ENCODE data around the gene NR4A3.

Gene NR4A3

DNA sequence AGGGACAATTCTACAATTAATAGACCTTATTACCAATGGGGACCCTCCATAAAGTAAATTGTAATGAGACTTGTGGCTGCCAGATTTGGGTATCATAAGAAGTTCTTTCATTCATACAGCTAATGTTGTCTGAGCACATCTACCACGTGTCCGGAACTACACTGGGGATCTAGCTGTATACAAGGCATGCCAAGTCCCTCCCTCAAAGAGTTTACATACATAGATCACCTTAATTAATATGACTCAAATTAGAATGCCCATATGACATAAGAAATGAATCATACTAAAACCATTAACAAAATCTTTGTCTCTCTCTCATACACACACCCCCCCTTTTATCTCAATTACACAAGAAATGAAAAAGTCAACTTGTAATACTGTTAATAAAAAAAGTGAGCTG, 18.0 kb upstream of the NR4A3 start:
- in situ Hi-C loops (cut with HindIII; ENCODE audit: low pct_unique_long_range_greater_than_20kb, low sequenced_read_pairs) = no loop called here
- TF ChIP-seq JUND (IDR thresholded peaks at IDR 0.05; ENCODE audit: low read depth) = no peak
- no peak for DNase-seq (ENCODE audit: low read depth in 1 of 2, low spot score in 1 of 2)

GRCh38 chr9:99807276-99807852, 14.3 kb upstream of the NR4A3 start:
- no peak for TF ChIP-seq JUND (IDR thresholded peaks at IDR 0.05; ENCODE audit: low read depth)
- peak in 1 of 2 experiments; percentile 85 for DNase-seq (ENCODE audit: low read depth in 1 of 2, low spot score in 1 of 2)
- in situ Hi-C loops (cut with HindIII; ENCODE audit: low pct_unique_long_range_greater_than_20kb, low sequenced_read_pairs) = no loop called here

GRCh38 chr9:99807956-99808355, 13.7 kb upstream of the NR4A3 start:
- in situ Hi-C loops (cut with HindIII; ENCODE audit: low pct_unique_long_range_greater_than_20kb, low sequenced_read_pairs) = no loop called here
- no peak for TF ChIP-seq JUND (IDR thresholded peaks at IDR 0.05; ENCODE audit: low read depth)
- no peak for DNase-seq (ENCODE audit: low read depth in 1 of 2, low spot score in 1 of 2)

- no peak for DNase-seq (ENCODE audit: low read depth in 1 of 2, low spot score in 1 of 2)
- TF ChIP-seq JUND (IDR thresholded peaks at IDR 0.05; ENCODE audit: low read depth) = no peak
- in situ Hi-C loops (cut with HindIII; ENCODE audit: low pct_unique_long_range_greater_than_20kb, low sequenced_read_pairs) = no loop called here
Observed at GRCh38 chr9:99808454-99808853, 13.2 kb upstream of the NR4A3 start.

DNA sequence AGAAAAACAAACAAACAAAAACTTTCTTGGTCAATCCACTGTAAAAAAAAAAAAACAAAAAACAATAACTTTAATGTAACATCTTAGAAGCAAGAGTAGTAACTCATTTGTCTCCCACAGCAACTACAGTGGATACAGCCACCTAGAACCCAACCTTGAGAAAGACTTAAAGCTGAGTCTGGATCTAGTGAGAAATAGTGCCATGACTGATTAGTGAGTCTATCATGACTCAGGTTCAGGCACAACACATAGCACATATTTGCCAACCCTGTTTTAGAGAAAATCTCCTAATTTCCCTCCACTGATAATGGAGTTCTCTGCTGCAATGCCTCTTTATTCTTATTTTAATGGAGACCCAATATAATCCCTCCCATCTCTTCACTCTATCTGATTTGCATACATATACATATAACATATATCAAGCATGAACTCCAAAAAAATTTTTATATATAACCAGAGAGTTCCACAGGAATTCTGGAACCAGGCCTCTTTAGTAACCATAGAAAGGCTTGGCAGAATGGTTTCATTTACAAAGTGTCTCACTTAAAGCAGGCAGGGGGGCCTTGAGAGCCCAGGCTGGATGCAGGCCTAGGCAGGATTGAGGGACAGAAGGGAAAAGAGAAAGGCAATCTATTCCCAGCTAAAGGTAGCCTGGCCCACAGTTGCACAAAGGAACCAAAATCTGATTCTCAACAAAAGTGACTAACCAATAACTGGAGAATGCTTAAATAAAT, 11.9 kb upstream of the NR4A3 start:
- TF ChIP-seq JUND (IDR thresholded peaks at IDR 0.05; ENCODE audit: low read depth) = no peak
- in situ Hi-C loops (cut with HindIII; ENCODE audit: low pct_unique_long_range_greater_than_20kb, low sequenced_read_pairs) = no loop called here
- DNase-seq (ENCODE audit: low read depth in 1 of 2, low spot score in 1 of 2) = no peak

GRCh38 chr9:99811172-99811571, 10.5 kb upstream of the NR4A3 start:
- TF ChIP-seq JUND (IDR thresholded peaks at IDR 0.05; ENCODE audit: low read depth) = no peak
- in situ Hi-C loops (cut with HindIII; ENCODE audit: low pct_unique_long_range_greater_than_20kb, low sequenced_read_pairs) = no loop called here
- no peak for DNase-seq (ENCODE audit: low read depth in 1 of 2, low spot score in 1 of 2)

DNA sequence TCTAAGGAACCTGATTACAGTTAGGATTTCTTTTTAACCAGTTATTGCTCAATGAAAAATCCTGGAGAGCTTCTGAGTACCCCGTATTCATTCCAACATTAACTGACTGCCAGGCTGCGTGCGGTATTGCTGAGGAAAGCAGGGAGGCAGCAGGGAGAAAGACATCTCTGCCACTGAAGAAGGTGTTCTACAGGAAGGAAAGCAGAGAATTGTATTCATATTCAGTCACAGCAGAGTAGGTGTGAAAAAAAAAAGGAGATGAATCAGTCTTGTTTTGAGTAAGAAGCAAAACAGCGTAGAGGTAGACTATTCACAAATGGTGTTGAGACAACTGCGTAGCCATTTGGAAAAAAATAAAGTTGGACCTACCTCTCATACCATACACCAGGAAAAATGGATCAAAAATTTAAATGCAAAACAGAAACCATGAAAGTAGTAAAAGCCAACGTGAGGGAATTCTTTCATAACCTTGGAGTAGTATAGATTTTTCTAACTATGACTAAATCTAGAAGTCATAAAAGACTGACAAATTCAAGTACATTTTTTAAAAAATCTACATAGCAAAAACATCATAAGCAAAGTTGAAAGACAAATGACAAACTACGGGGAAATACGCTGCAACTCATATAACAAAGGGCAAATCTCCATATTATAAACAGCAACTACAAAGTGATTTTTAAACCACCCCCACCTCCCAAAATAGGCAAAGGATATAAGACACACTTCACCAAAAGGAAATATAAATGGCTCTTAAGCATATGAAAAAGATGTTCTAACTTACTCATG, 9.9 kb upstream of the NR4A3 start:
- DNase-seq (ENCODE audit: low read depth in 1 of 2, low spot score in 1 of 2) = no peak
- no peak for TF ChIP-seq JUND (IDR thresholded peaks at IDR 0.05; ENCODE audit: low read depth)
- in situ Hi-C loops (cut with HindIII; ENCODE audit: low pct_unique_long_range_greater_than_20kb, low sequenced_read_pairs) = no loop called here

GRCh38 chr9:99813739-99814138, 7.9 kb upstream of the NR4A3 start:
- in situ Hi-C loops (cut with HindIII; ENCODE audit: low pct_unique_long_range_greater_than_20kb, low sequenced_read_pairs) = no loop called here
- DNase-seq (ENCODE audit: low read depth in 1 of 2, low spot score in 1 of 2) = no peak
- TF ChIP-seq JUND (IDR thresholded peaks at IDR 0.05; ENCODE audit: low read depth) = no peak

DNA sequence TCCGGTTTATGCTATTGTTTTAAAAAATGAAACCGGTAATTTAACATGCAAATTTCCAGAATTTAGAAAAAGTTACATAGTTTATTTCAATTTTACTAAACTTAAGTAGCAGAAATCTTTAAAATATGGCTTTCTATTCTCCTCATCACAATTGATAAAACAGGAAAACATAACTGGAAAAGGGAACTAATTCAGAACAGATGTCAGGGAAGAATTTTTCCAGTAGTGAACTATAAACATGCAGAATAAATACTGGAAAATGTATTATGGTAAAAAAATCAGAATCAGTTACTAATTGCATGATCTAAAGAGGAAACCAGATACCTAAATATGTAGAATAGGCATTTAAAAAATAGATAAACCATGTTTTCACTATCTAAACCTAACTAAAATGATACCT, 7.3 kb upstream of the NR4A3 start:
- no peak for DNase-seq (ENCODE audit: low read depth in 1 of 2, low spot score in 1 of 2)
- in situ Hi-C loops (cut with HindIII; ENCODE audit: low pct_unique_long_range_greater_than_20kb, low sequenced_read_pairs) = no loop called here
- no peak for TF ChIP-seq JUND (IDR thresholded peaks at IDR 0.05; ENCODE audit: low read depth)

DNA sequence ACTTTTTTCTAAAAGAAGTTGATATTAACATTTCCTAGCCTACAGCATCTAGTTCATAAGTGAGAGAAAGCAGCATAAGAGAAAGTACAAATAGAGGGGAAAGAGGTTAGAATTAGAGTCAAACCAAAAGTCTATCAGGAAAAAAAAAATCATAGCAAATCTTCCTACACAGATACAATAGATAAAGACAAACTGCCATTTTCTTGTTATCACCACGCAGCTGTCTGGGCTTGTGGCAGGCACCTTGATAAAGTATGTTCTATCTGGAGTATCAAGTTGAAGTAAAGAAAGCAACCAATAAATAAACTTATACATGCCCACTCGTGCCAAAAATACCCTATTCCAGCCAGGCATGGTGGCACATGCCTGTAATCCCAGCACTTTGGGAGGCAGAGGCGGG, 5.3 kb upstream of the NR4A3 start:
- in situ Hi-C loops (cut with HindIII; ENCODE audit: low pct_unique_long_range_greater_than_20kb, low sequenced_read_pairs) = no loop called here
- TF ChIP-seq JUND (IDR thresholded peaks at IDR 0.05; ENCODE audit: low read depth) = no peak
- no peak for DNase-seq (ENCODE audit: low read depth in 1 of 2, low spot score in 1 of 2)

DNA sequence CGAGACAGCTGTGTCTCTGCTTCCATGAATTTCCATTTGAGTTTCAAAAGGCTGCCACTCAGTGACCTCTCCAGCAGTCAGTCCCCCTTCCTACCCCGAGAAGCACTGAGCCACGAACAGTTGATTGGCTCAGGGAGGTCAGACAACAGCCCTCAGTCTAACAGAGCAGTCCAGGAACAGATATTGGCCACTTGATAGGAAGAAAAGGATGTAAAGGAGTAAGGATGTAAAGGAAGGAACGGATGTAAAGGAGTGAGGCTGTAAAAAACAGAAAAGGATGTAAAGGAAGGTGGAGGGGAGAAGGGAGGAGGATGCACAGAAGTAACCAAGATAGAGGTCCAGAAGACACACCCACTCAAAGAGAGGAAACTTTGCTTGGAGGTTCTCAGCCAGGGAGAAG, 3.2 kb upstream of the NR4A3 start:
- DNase-seq (ENCODE audit: low read depth in 1 of 2, low spot score in 1 of 2) = no peak
- TF ChIP-seq JUND (IDR thresholded peaks at IDR 0.05; ENCODE audit: low read depth) = no peak
- in situ Hi-C loops (cut with HindIII; ENCODE audit: low pct_unique_long_range_greater_than_20kb, low sequenced_read_pairs) = no loop called here

- no peak for TF ChIP-seq JUND (IDR thresholded peaks at IDR 0.05; ENCODE audit: low read depth)
- peak; percentile 47 to 83 for DNase-seq (ENCODE audit: low read depth in 1 of 2, low spot score in 1 of 2)
- in situ Hi-C loops (cut with HindIII; ENCODE audit: low pct_unique_long_range_greater_than_20kb, low sequenced_read_pairs) = no loop called here
Observed at GRCh38 chr9:99819123-99819855, 2.4 kb upstream of the NR4A3 start.
